ENCODE results near the gene SIPA1L3.

The SIPA1L3 gene

GRCh38 chr19:38130399-38130798 lies 223.4 kb downstream of the SIPA1L3 start:
- no peak for DNase-seq

GRCh38 chr19:38132781-38133180 lies 225.8 kb downstream of the SIPA1L3 start:
- DNase-seq: no peak

- DNase-seq: no peak
These were observed 226.3 kb downstream of the SIPA1L3 start for GRCh38 chr19:38133319-38133718.

GRCh38 chr19:38134540-38135149 lies 227.6 kb downstream of the SIPA1L3 start:
- peak; percentile 73 for DNase-seq

GRCh38 chr19:38135150-38135998 lies 228.4 kb downstream of the SIPA1L3 start:
- DNase-seq: no peak

- DNase-seq: peak; percentile 41
These were observed 232.1 kb downstream of the SIPA1L3 start for GRCh38 chr19:38139122-38139521.

- DNase-seq: no peak
These were observed 234.1 kb downstream of the SIPA1L3 start for GRCh38 chr19:38141108-38141507.

GRCh38 chr19:38142176-38143035 lies 235.4 kb downstream of the SIPA1L3 start:
- DNase-seq: peak; percentile 80

- no peak for DNase-seq
These were observed 236.8 kb downstream of the SIPA1L3 start for GRCh38 chr19:38143847-38144246.

GRCh38 chr19:38144667-38145066 lies 237.7 kb downstream of the SIPA1L3 start:
- DNase-seq: no peak

- no peak for DNase-seq
These were observed 238.6 kb downstream of the SIPA1L3 start for GRCh38 chr19:38145623-38146022.

- DNase-seq: no peak
These were observed 241.3 kb downstream of the SIPA1L3 start for GRCh38 chr19:38148337-38148736.

GRCh38 chr19:38149661-38150061 lies 242.7 kb downstream of the SIPA1L3 start:
- DNase-seq: no peak

GRCh38 chr19:38151242-38151641 lies 244.2 kb downstream of the SIPA1L3 start:
- no peak for DNase-seq

GRCh38 chr19:38152461-38153379 lies 245.7 kb downstream of the SIPA1L3 start:
- no peak for DNase-seq

- no peak for DNase-seq
These were observed 248.4 kb downstream of the SIPA1L3 start for GRCh38 chr19:38155453-38155852.

- no peak for DNase-seq
These were observed 251.7 kb downstream of the SIPA1L3 start for GRCh38 chr19:38158730-38159129.

GRCh38 chr19:38162094-38162493 lies 255.1 kb downstream of the SIPA1L3 start:
- no peak for DNase-seq

- peak; percentile 31 for DNase-seq
These were observed 255.6 kb downstream of the SIPA1L3 start for GRCh38 chr19:38162632-38163031.

- DNase-seq: no peak
These were observed 256.6 kb downstream of the SIPA1L3 start for GRCh38 chr19:38163419-38164290.

GRCh38 chr19:38164526-38164925 lies 257.5 kb downstream of the SIPA1L3 start:
- no peak for DNase-seq

Measured in DMS53 (cell line).